ENCODE measurements around the gene COQ10B.

The COQ10B gene

DNA sequence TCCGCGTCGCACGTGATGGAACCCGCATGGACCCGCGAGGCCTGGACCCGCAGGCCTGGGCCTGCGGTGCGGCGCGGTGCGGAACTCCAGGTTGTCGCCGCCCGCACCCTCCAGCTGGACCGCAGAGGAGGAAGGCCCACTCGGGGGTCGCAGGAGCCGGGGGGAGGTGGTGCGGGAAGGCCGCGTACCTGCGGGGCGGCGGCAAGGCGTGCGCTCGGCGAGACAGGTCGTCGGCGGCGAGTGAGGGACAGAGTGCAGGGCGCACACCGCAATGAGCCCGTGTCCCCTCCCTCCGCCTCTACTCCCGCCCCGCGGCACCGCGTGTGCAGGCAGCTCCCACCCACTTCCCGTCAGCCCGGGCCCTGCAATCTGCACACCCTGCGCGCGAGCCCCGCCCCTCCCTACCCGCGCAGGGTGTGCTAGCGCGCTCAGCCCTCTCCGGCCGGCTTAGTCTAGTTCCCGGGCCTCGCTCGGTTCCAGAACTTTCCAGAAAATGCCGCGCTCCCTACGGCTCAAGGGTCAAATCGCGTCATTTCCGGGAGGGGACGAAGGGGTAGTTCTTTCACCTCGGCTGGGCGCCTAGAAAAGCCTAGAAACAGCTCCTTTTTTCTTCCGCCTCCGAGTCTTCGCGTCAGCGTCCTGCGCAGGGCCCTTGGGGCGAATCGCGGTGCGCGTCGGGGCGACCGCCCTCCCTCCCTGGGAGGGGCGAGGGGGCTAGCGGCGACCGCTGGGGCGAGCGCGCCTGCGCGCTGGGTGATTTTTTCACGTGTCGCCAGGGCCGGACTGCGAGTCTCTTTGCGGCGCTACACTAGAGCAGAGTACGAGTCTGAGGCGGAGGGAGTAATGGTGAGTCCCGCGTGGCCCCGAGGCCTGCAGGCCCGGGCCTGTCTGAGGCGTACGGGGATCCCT is 46.5 kb downstream of the COQ10B start, which contains the start of the genes HSPD1 and HSPE1:
HSPD1 (minus strand) TSS at position 247 of the 909 bp plus-strand sequence. CDS start 992 bp downstream, outside the sequence.
HSPE1 (plus strand) TSS at position 786 of the 909 bp plus-strand sequence; CDS start at position 844, 58 bp downstream.
- H3K4me3 ChIP-seq (ENCODE audit: low read length): peak within 1 kb of the TSS; percentile 85
- TF ChIP-seq, protein P1, sequence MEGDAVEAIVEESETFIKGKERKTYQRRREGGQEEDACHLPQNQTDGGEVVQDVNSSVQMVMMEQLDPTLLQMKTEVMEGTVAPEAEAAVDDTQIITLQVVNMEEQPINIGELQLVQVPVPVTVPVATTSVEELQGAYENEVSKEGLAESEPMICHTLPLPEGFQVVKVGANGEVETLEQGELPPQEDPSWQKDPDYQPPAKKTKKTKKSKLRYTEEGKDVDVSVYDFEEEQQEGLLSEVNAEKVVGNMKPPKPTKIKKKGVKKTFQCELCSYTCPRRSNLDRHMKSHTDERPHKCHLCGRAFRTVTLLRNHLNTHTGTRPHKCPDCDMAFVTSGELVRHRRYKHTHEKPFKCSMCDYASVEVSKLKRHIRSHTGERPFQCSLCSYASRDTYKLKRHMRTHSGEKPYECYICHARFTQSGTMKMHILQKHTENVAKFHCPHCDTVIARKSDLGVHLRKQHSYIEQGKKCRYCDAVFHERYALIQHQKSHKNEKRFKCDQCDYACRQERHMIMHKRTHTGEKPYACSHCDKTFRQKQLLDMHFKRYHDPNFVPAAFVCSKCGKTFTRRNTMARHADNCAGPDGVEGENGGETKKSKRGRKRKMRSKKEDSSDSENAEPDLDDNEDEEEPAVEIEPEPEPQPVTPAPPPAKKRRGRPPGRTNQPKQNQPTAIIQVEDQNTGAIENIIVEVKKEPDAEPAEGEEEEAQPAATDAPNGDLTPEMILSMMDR (IDR thresholded peaks at IDR 0.05; ENCODE audit: insufficient read depth, low read depth, low read length, missing control alignments): no peak
- peak; percentile 100 for DNase-seq (ENCODE audit: low read depth)

DNA sequence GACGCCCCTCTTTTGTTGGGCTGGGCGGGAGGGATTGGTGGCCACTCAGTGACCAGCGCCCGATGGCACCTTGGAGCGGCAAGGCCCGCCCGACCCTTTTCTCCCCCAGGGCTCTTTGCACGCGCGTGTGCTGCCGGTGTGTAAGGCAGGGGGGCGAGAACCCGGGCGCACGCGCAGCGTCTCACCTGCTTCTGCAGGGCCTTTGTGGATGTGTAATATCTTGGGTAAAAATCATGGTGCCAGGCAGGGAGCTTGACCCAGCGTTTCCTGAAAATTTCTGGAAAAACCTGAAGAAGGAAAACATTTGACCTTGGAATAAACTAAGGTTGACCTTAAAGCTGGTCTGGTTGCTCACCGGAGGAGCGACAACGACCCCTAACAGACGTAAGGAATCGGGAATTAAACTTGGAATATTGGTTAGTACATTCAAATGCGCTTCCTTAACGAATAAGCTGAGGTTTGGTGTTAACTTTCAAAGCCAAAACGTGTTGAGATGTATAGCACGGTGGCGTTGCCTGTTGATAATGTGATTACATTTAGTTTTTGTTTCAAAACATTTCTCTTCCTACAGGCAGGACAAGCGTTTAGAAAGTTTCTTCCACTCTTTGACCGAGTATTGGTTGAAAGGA is 47.3 kb downstream of the COQ10B start:
- peak overlapping the region; percentile 85 for H3K4me3 ChIP-seq (ENCODE audit: low read length)
- TF ChIP-seq, protein P1 (IDR thresholded peaks at IDR 0.05; ENCODE audit: insufficient read depth, low read depth, low read length, missing control alignments): no peak
- peak; percentile 19 for DNase-seq (ENCODE audit: low read depth)

DNA sequence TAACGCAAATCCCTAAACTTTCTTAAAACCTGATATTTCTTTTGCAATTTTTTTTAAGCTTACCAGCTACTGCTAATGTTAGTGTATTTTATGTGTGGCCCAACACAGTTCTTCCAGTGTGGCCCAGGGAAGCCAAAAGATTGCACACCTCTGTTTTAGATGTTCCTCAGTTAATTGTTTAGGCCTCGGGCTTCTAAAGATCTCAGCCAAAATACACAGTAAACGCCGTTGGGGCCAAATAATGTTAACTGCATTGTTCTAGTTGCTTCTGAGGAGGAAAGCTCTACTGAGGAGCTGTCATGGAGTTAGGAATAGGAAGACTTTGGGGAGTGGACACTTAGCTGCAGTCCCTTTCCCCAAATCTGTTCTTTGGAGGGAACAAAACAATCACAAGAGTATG is 48.8 kb downstream of the COQ10B start:
- TF ChIP-seq, protein P1 (IDR thresholded peaks at IDR 0.05; ENCODE audit: insufficient read depth, low read depth, low read length, missing control alignments): no peak
- H3K4me3 ChIP-seq (ENCODE audit: low read length): peak overlapping the region; percentile 11
- no peak for DNase-seq (ENCODE audit: low read depth)

DNA sequence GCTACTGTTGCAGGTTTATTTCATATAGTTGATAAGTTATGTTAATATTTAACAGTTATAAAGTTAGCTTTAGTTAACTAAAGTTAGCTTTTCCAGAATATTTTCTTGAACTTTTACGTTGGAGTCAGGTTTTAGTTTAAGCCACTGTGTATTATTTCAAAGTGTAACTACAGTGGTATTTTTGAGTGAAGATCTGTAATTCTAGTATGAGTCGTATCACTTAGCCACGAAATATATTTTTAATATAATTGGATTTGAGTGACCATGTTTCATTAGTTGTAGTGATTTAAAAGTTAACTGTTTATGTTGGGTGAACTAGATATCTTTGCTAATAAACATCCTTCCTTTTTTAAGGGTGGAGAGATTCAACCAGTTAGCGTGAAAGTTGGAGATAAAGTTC is 49.3 kb downstream of the COQ10B start:
- H3K4me3 ChIP-seq (ENCODE audit: low read length): no peak overlapping the region
- TF ChIP-seq, protein P1 (IDR thresholded peaks at IDR 0.05; ENCODE audit: insufficient read depth, low read depth, low read length, missing control alignments): no peak
- no peak for DNase-seq (ENCODE audit: low read depth)

DNA sequence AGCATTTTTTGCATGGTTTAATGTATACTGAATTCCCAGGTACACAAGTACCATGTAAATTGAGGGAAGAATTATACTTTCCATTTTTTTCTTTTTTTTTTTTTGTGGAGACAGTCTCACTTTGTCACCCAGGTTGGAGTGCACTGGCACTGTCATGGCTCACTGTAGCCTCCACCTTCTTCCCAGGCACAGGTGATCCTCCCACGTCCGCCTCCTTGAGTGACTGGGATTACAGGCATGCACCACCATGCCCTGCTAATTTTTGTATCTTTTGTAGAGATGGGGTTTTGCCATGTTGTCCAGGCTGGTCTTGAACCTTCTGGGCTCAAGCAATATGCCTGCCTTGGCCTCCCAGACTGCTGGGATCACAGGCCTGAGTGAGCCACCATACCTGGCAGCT is 50.6 kb downstream of the COQ10B start:
- H3K4me3 ChIP-seq (ENCODE audit: low read length): no peak overlapping the region
- DNase-seq (ENCODE audit: low read depth): no peak
- TF ChIP-seq, protein P1 (IDR thresholded peaks at IDR 0.05; ENCODE audit: insufficient read depth, low read depth, low read length, missing control alignments): no peak

DNA sequence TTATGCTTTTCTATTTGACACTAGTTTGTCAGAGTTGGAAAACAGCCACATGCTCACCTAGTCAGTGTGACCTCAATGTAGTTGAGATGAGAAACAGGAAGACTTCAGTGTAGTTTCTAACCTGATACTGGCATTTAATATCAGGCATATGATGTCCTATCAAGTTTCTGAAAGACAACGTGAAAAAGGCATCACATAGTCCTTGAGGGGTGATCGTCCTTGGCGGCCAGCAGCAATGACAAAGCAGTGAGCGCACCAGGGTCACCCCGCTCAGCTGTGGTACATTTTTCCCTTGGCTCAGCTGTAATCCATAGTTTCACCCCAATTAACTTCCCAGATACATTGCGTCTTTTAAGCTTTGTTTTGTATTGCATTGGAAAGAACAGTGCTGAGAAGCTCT is 51.2 kb downstream of the COQ10B start:
- H3K4me3 ChIP-seq (ENCODE audit: low read length): no peak overlapping the region
- TF ChIP-seq, protein P1 (IDR thresholded peaks at IDR 0.05; ENCODE audit: insufficient read depth, low read depth, low read length, missing control alignments): no peak
- DNase-seq (ENCODE audit: low read depth): no peak

Data from epithelial cell of esophagus (primary cell).